Transverse colon (tissue), 4 donors: ENCODE measurements around the gene VGLL2. TPM values are rescaled to one million over a fixed set of nuclear protein-coding genes. Genes with fewer than 3 reads are reported as not detected.
A peak's percentile ranks its signal among the peaks of the same experiment; 100 is the strongest.

ENCODE experiments used
- DNase-seq: peaks from one replicate; pipeline ENCODE4 v3.0.0-alpha.2; 2019
- H3K27ac ChIP-seq, 4 donors: fragments of 200-600 bp; sonication (generic); 2 replicates each; pipeline ENCODE4 v1.5.1; 2016 to 2018; ENCODE audit warnings: inconsistent platforms in 4 of 4
- H3K27me3 ChIP-seq: fragments of 200-600 bp; sonication (generic); 2 replicates; pipeline ENCODE4 v1.5.1; 2017; ENCODE audit warnings: inconsistent platforms
- H3K36me3 ChIP-seq, 4 donors: fragments of 200-600 bp; sonication (generic); 2 replicates each; pipeline ENCODE4 v1.5.1; 2017 to 2019; ENCODE audit warnings: inconsistent platforms in 4 of 4
- H3K4me1 ChIP-seq, 4 donors: fragments of 200-600 bp; sonication (generic); 2 replicates each; pipeline ENCODE4 v1.5.1; 2017 to 2020; ENCODE audit warnings: inconsistent platforms in 4 of 4
- H3K4me3 ChIP-seq, 4 donors: fragments of 200-600 bp; sonication (generic); 1 replicate in 1 of 4; 2 replicates in 3 of 4; pipeline versions ENCODE4 v1.5.1 to v1.6.1; 2017 to 2019; ENCODE audit warnings: inconsistent platforms in 4 of 4
- H3K9me3 ChIP-seq, 2 donors: fragments of 200-600 bp; sonication (generic); 2 replicates each; pipeline ENCODE4 v1.5.1; 2017 to 2019; ENCODE audit warnings: inconsistent platforms in 2 of 2
- CTCF ChIP-seq, 5 experiments: fragments of 200-600 bp in 3 of 5; fragments of 450-650 bp in 2 of 5; sonication (generic) in 3 of 5; IDR thresholded peaks; 1 replicate in 2 of 5; 2 replicates in 3 of 5; pipeline ENCODE4 v1.5.1; 2016 to 2017; ENCODE audit warnings: antibody characterized with exemption in 5 of 5, inconsistent platforms in 3 of 5, mild to moderate bottlenecking in 2 of 5, moderate library complexity in 1 of 5
- EP300 ChIP-seq: sonication (generic); formaldehyde crosslinking; IDR thresholded peaks from one replicate; pipeline ENCODE4 v1.6.1; 2017; ENCODE audit warnings: antibody characterized with exemption, low read depth
- POLR2A ChIP-seq: fragments of 450-650 bp; IDR thresholded peaks from one replicate; pipeline ENCODE4 v1.6.1; 2016; ENCODE audit warnings: antibody characterized with exemption, mild to moderate bottlenecking, moderate library complexity
- POLR2AphosphoS5 ChIP-seq, 3 donors: sonication (generic); formaldehyde crosslinking; IDR thresholded peaks; one replicate each; pipeline ENCODE4 v1.6.1; 2016; ENCODE audit warnings: antibody characterized with exemption in 3 of 3
- WGBS, 2 donors: methylation state at CpG; one replicate each; pipeline ENCODE4 v1.1.5; 2018; ENCODE audit warnings: low coverage in 1 of 2; 5-methylcytosine and 5-hydroxymethylcytosine counted together
- in situ Hi-C, 4 donors: fragments of 200-750 bp; cut with MboI; loops; one replicate each; pipeline versions ENCODE4 v1.15.0 to v1.15.1; 2017; ENCODE audit warnings: low sequenced_read_pairs in 3 of 4, low pct_ligation_motif_present in 1 of 4, low pct_unique_long_range_greater_than_20kb in 1 of 4
- intact Hi-C: fragments of 100-400 bp; cut with DNase I; formaldehyde crosslinking; loops from one replicate; pipeline ENCODE4 v1.15.1; 2023; ENCODE audit warnings: low total_unique reads
- total RNA-seq, 4 donors: library from RNA; depleted of rRNA; stranded (reverse); fragments of >200 nt; gene quantifications; one replicate each; pipeline ENCODE4 v1.1.0, GENCODE V29; 2016

VGLL2 gene
- total RNA-seq, 4 donors from 2014 or later = not detected

GRCh38 chr6:117269638-117270054 lies 4.3 kb downstream of the VGLL2 start:
- no peak for DNase-seq
- Histone ChIP-seq H3K27me3 (peaks cover 100% of the 10 kb centered on the region), H3K4me3 (no peak overlapping the region), H3K36me3 (no peaks in the 10 kb centered on the region), H3K9me3 (no peaks in the 10 kb centered on the region), H3K4me1 (peaks cover 12 to 33% (median 24%) of the 10 kb centered on the region in 4 donors), H3K27ac (no peak overlapping the region)
- 9 to 13% methylated on average over 8 of the region's 8 CpGs for WGBS, 2 donors
- intact Hi-C loops (no loop called here), in situ Hi-C loops (no loop called here)
- TF ChIP-seq POLR2A = no peak
- TF ChIP-seq POLR2AphosphoS5 (IDR thresholded peaks at IDR 0.05) = no peak
- no peak for TF ChIP-seq EP300
- TF ChIP-seq CTCF (IDR thresholded peaks at IDR 0.05) = no peak

DNA sequence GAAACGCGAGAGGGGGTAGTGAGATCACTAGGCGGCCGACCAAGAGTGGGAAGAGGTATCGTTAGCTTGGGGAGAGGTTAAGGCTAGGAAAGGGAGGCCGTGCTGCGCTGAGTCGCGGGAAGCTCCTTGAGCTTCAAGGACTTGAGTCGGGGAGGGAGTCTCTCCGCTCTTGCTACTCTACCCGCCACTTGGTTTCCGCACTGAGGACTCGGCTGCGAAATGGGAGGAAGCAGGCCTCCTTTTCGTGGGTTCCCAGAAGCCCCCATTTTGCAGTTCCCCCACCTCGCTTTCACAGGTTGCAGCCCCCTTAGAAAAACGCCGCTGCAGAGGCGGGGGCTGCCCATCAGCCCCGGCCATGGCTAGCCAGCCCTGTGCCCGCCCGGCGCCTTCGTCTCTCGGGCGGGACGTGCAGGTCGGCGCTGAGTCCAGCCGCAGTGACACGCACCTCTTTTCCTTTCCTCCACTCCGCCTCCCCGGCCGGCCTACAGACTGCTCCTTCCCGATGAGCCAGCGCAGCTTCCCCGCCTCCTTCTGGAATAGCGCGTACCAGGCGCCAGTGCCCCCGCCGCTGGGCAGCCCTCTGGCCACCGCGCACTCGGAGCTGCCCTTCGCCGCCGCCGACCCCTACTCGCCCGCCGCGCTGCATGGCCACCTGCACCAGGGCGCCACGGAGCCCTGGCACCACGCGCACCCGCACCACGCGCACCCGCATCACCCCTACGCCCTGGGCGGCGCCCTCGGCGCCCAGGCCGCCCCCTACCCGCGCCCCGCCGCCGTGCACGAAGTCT lies 4.9 kb downstream of the VGLL2 start:
- Histone ChIP-seq H3K36me3 (no peaks in the 10 kb centered on the region), H3K4me1 (peaks cover 12 to 27% (median 19%) of the 10 kb centered on the region in 4 donors), H3K27ac (no peak overlapping the region), H3K9me3 (no peaks in the 10 kb centered on the region), H3K27me3 (peaks cover 100% of the 10 kb centered on the region), H3K4me3 (peak overlapping the region in 3 of 4 donors; percentile 13 to 43 (median 29))
- DNase-seq = no peak
- in situ Hi-C loops = no loop called here
- intact Hi-C loops = no loop called here
- TF ChIP-seq CTCF (IDR thresholded peaks at IDR 0.05) (no peak), POLR2AphosphoS5 (IDR thresholded peaks at IDR 0.05) (no peak), POLR2A (no peak), EP300 (no peak)
- 4 to 13% methylated on average over 9 to 55 of the region's 74 CpGs for WGBS, 2 donors

DNA sequence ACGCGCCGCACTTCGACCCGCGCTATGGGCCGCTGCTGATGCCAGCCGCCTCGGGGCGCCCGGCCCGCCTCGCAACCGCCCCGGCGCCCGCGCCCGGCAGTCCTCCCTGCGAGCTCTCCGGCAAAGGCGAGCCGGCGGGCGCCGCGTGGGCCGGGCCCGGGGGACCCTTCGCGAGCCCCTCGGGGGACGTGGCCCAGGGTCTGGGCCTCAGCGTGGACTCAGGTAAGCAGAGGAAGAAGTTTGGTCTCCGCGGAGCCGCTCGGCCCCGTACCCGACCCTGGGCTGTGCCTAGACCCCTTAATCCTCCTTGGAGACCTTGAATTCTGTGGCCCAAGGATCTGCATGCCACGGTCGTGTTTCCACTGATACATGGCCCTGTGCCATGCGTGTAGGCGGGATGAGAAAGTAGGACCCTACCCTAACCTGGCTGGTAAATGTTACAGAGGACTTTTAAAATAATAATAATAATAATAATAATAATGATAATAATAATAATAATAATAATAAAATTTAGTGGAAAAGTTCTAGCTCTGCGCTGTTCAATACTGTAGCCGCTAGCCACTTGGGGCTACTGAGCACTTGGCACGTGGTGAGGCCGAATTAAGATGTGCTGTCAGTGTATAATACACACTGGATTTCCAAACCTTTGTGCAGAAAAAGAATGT lies 5.6 kb downstream of the VGLL2 start:
- TF ChIP-seq CTCF (IDR thresholded peaks at IDR 0.05) (no peak), POLR2AphosphoS5 (IDR thresholded peaks at IDR 0.05) (no peak), EP300 (no peak), POLR2A (no peak)
- Histone ChIP-seq H3K27ac (no peak overlapping the region), H3K27me3 (peaks cover 100% of the 10 kb centered on the region), H3K4me1 (peaks cover 8 to 20% (median 13%) of the 10 kb centered on the region in 4 donors), H3K36me3 (no peaks in the 10 kb centered on the region), H3K9me3 (no peaks in the 10 kb centered on the region), H3K4me3 (peak overlapping the region in 3 of 4 donors; percentile 13 to 43 (median 29))
- intact Hi-C loops (no loop called here), in situ Hi-C loops (no loop called here)
- 11 to 14% methylated on average over 7 to 47 of the region's 48 CpGs for WGBS, 2 donors
- no peak for DNase-seq

- intact Hi-C loops = no loop called here
- H3K4me1 ChIP-seq = peaks cover 5 to 13% (median 9%) of the 10 kb centered on the region in 4 donors
- H3K4me3 ChIP-seq = no peak overlapping the region
- no peak for DNase-seq
- TF ChIP-seq CTCF (IDR thresholded peaks at IDR 0.05) (no peak), POLR2A (no peak), EP300 (no peak), POLR2AphosphoS5 (IDR thresholded peaks at IDR 0.05) (no peak)
- no peaks in the 10 kb centered on the region for H3K9me3 ChIP-seq
- WGBS, 2 donors = 17 to 21% methylated on average over 4 to 8 of the region's 8 CpGs
- H3K36me3 ChIP-seq = no peaks in the 10 kb centered on the region
- in situ Hi-C loops = no loop called here
- H3K27ac ChIP-seq = no peak overlapping the region
- peaks cover 99% of the 10 kb centered on the region for H3K27me3 ChIP-seq
Observed at GRCh38 chr6:117272032-117272866, 6.9 kb downstream of the VGLL2 start.
